GM21786 (cell line): ENCODE data around the gene NLRC4.
"Not testable (repeated sequence)": the region's sequence is repeated elsewhere in the genome, so short reads cannot be mapped to it uniquely, and the experiment has no call there.

Source experiments
- ATAC-seq: cut with Tn5 transposase; IDR thresholded peaks from one replicate; pipeline ENCODE4 v1.9.1; 2021; ENCODE audit not compliant: unreplicated experiment

The NLRC4 gene

DNA sequence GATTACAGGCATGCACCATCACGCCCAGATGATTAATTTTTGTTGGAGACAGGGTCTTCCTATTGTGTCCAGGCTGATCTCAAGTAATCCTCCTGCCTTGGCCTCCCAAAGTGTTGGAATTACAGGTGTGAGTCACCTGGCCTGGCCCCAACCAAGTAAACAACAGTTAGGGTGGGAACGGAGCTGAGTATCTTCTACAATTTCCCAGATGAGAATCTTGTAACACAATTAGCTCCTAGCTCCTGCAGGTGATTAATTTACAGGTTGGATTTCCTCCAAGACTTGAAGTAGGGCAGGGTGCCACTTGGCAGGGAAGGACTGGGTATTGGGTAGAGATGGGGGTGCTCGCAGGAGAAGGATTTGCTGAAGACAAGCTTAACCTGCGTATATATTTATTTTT is 17.8 kb downstream of the NLRC4 start:
- no peak for ATAC-seq

DNA sequence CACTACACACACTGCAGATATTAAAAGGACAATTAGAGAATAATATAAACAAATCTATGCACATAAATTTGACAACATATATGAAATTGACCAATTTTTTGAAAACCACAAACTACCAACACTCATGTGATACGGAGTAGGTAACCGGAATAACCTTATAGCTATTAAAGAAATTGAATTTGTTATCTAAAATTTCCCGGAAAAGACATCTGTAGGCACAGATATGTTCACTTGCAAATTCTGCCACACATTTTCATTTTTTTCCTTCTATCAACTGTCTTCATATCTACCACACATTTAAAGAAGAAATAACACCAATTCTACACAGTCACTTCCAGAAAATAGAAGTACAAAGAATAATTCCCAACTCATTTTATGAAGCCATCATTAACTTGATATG is 22.4 kb downstream of the NLRC4 start:
- ATAC-seq = no peak

DNA sequence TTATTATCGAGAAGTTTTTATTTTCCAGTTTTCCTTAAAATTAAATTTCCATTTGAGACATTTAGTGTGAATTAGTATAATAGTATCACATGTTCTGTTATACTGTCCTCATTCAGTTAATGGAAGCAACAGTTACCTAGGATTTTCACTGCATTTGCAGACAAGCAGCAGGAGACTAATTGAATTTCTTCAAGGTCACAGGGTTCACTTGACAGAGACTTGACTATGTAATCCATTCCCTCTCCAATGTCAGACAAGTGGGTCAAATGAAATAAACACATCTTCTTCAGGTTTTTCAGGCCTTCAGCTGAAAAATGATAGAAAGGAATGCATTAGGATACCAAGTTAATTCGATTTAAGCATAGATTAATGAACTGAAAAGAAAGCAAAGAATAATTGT is 26.7 kb downstream of the NLRC4 start:
- no peak for ATAC-seq

DNA sequence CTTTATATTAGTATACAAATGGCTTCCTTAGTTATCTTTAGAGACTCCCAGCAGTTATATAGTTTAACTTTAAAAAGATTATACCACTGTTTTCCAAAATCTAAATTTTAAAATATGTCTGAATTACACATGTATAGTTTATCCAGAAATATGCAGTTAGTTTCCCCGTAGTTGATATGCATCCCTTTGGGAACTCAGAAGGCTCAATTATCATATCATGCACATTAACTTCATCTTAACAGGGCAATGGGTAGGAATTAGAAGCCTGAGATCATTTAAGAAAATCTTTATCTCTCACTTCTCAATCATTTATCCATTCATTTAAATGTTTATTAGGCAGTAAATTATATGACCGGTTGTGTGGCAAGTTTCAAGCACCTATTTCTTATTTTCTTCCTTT is 27.2 kb downstream of the NLRC4 start:
- ATAC-seq = no peak

DNA sequence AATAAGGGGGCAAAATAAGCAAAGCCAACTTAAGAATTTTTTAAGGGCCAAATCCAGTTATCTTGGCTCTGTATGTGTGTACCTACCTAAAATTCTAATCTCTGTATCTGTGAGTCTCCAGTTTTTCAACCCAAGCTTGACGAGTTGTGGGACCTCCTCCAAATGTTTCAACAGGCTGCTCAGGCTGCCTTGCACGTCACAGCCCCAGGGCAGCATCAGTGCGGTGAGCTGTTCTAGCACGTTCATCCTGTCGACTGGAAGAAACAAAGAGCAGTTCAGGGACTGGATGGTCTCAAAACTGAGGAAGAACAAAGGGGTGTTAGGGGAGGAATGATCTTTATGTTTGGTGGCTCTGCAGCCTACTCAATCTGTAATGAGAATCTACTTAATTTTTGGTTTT is 29.4 kb downstream of the NLRC4 start:
- ATAC-seq = no peak

DNA sequence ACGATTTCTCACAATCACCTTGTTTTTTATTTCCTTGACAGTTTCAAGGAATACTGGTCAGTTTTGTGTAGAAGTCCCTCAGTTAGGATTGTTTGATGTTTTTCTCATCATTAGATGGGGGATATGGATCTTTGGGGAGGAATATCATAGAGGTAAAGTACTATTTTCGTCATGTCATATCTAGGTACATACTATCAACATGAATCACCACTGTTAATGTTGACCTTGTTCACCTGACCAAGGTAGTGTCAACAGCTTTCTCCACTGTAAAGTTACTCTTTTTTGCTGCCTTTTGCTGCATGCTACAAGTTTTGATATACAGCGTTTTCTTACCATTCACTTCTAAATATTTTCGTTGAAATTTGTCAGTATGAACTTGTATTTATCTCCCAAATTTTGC is 32.7 kb downstream of the NLRC4 start:
- no peak for ATAC-seq

DNA sequence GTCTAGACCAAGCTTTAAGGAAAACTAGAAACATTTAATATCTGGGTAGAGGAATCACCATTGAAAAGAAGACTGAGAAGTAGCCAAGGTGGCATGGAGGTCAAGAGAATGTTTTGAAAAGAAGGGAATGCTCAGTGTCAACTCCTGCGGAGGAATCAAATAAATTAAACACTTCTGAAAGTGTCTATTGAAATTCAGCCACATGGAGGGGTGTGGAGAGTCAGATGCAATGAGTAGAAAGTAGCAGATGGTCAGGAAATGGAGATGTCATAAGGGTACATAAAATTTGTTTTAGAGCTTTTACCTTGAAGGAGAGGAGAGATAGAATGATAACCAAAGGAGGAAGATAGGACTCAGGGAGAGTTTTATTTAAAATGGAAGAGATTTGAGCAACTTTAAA is 35.1 kb downstream of the NLRC4 start:
- ATAC-seq = no peak

DNA sequence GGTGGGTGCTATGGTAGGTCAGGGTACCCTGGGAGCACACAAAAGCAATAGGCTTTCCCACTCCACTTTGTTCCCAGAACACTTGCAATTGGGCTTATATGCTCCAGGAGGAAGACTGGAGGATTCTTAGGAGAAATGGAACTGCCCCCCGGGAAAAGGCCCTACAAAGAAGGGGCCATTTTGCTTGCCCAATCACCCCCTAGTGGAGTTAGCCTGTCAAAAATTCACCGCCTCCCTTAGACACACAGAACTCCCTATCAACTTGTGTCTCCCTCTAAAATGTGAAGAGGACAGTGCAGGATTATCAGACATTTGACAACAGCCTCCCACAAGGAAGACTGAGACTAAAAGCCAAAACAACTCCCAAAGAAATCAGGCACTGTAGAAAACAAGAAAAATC is 36.5 kb downstream of the NLRC4 start:
- no peak for ATAC-seq

DNA sequence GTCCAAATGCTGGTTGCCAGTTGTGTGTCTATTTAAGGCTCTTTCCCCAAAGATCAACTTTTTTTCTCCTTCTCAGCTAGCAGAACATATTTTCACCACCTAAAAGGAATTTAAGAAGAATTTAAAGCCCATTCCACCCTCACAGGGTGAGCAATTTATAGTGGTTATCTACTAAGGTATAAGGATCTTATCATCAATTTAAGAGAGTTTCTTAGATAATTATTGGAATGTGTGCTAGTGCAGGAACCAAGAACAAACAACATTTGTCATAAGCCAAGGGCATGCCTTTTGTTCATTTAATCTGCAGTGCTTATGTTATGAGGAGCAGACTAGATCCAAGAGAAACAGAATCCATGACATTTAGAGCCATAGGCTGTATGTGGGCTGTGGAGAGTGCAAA is 37.2 kb downstream of the NLRC4 start:
- no peak for ATAC-seq

DNA sequence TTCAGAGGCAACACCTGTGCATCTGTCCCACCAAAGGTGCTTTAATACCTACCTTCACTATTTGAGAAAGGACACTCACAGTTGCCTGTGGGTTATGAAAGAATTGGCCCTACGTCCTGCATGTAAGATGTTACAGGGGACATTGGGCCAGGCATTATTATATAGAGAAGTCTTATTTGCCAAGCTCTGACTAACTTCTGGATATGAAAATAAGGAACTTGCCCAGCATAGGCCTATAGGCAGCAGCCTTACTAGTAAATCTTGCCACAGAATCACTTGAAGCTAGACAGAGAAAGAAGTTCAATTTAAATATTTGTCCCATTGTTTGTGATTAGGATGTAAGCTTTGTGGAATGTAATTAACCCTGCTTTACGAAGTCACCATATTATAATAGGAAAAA is 41.7 kb downstream of the NLRC4 start:
- ATAC-seq = no peak

DNA sequence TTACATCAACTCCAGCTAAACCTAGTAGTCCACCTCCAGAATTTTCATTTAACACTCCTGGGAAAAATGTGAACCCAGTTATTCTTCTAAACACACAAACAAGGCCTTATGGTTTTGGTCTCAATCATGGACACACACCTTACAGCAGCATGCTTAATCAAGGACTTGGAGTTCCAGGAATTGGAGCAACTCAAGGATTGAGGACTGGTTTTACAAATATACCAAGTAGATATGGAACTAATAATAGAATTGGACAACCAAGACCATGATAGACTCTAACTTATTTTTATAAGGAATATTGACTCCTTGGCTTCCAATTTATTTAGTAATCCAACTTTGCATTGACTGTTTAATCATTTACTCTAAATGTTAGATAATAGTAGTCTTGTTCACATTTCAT is 44.2 kb downstream of the NLRC4 start:
- ATAC-seq = no peak

DNA sequence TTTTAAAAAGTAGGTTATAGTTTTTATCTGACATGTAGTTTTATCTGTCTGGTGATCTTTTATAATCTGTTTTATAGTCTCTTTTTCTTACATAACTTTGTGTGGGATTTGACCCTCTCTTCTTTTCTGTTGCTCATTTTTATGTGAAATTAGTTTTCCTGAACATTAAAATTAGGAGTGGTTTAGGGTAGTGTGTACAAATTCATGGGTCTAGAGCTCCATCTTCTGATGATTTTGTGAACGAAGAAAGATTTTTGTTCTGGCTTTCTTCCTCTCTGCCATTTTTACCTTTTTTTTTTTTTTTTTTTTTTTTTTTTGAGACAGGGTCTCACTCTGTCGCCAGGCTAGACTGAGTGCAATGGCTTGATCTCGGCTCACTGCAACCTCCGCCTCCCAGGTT is 52.4 kb downstream of the NLRC4 start:
- no peak for ATAC-seq

DNA sequence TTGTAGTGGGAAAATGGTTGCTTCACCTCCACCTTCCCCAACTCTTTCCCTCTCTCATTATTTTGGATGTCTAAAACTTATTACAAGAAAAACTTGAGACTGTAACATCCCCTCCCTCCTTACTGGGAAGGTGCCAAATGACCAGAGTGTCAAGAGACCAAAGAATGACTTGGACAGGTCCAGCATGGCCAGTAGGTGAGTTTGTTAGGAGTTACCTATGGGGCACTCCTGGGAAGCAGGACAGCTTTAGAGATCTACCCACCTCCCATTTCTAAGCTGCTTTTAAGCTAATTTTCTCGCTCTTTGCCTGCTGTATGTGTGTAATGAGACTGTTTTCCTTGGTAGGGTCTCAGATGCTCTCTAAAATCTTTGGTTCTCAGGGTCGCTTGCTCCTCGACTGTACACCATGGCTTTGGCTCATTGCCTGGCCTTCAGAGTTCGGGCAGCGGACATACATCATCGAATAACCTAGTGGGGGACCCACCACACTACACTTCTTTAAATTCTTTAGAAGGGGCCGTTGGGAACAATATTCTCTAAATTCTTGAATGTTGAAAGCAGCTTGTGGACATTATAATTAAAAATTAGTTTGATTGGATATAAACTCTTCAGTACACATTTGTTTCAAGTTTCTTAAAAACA is 53.8 kb downstream of the NLRC4 start:
- ATAC-seq = no peak

DNA sequence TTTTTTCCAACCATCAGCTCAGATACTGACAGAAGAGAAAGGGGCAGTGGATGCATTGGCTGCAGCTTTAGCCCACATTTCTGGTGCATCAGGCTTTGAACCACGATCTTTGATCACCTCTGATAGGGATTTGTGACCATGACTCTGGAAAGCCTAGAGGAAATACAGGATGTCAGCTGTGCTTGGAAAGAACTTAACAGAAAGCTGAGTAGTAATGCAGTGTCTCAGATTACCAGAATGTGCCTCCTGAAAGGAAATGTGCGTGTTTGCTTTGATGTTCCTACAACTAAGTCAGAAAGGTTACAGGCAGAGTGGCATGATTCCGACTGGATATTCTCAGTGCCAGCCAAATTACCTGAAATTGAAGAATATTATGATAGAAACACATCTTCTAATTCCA is 61.3 kb downstream of the NLRC4 start:
- not testable (repeated sequence) for ATAC-seq

DNA sequence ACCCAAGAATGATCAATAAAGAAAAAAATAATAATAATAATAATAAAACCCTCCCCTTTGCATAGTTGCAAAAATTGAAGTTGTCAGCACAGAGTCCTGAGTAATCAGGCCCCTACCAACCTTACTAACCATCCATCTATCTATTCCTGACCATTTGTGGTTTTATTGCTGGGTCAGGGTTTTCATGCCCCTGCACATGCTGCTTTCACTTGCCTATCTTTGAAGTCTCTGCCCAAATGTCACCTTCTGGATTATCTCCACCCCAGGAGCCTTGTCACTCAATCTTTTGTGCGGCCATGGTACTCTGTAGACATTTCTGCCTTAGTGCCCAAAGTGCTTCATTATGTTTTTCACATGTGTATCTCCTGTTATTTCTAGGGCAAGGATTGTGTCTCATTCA is 63.9 kb downstream of the NLRC4 start:
- ATAC-seq = no peak

DNA sequence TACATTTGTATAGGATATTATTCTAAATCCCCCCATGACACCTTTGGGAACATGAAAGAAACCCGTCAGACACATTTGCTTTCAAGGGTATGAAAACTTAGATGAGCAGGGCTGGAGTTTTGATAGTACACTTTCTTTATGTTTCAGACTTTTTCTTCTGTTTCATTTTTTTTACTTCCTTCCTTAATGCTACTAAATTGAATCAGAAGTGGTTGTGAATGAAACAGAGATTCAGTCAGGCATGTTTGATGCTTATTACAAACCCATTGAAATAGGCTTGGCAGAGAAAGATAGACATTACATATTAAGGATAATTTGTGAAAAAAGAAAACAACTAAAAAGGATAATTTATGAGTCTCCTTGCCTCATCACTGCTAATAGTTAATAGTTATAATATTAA is 72.3 kb downstream of the NLRC4 start:
- no peak for ATAC-seq

DNA sequence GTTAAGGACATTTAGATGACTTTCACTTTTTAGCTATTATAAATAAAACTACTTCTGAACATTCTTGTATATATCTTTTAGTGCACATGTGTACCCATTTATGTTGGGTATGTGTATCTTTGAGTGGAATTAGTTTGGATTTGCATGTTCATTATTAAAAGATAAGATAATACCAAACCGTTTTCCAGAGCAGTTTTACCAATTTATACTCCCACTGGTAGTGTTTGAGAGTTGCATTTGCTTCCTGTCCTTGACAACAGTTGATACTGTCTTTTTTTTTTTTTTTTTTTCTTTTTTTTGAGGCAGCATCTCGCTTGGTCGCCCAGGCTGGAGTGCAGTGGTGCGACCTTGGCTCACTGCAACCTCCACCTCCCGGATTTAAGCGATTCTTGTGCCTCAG is 75.7 kb downstream of the NLRC4 start:
- no peak for ATAC-seq

DNA sequence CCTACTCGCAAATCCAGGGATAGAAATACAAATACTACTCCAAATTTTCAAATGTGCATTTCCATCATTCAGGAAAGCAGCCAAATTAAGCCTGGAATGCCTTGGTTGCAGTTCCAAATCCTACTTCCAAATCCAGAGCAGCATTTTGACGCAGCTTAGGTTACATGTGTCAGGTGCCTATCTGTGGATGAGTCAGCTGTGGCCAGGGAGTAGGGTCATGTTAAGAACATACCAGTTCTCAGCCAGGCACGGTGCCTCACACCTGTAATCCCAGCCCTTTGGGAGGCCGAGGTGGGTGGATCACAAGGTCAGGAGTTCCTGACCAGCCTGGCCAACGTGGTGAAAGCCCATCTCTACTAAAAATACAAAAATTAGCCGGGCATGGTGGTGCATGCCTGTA is 82.0 kb downstream of the NLRC4 start:
- no peak for ATAC-seq
